Left lobe of liver (tissue), 2 donors: ENCODE data around the gene SCN4A. TPM values are rescaled to one million over a fixed set of nuclear protein-coding genes. Genes with fewer than 3 reads are reported as not detected.

Source experiments
- ATAC-seq: fragments of 200-7000 bp; cut with Tn5 transposase; one replicate; pipeline ENCODE4 v1.9.1; 2020; ENCODE audit warnings: mild to moderate bottlenecking, moderate library complexity
- DNase-seq: peaks from one replicate; pipeline ENCODE4 v3.0.0-alpha.2; 2020; ENCODE audit warnings: low spot score
- total RNA-seq: library from RNA; stranded (reverse); gene quantifications from one replicate; pipeline ENCODE4 v1.2.1, GENCODE V29; 2021
- donor health status: DM: no; HTN: no; CAD: no; lungs with moderate emphysema.
- donor health status: DM: no; HTN: yes; CAD: no.

The SCN4A gene
- total RNA-seq, 1 donor from 2014 or later, result 0.10 TPM

DNA sequence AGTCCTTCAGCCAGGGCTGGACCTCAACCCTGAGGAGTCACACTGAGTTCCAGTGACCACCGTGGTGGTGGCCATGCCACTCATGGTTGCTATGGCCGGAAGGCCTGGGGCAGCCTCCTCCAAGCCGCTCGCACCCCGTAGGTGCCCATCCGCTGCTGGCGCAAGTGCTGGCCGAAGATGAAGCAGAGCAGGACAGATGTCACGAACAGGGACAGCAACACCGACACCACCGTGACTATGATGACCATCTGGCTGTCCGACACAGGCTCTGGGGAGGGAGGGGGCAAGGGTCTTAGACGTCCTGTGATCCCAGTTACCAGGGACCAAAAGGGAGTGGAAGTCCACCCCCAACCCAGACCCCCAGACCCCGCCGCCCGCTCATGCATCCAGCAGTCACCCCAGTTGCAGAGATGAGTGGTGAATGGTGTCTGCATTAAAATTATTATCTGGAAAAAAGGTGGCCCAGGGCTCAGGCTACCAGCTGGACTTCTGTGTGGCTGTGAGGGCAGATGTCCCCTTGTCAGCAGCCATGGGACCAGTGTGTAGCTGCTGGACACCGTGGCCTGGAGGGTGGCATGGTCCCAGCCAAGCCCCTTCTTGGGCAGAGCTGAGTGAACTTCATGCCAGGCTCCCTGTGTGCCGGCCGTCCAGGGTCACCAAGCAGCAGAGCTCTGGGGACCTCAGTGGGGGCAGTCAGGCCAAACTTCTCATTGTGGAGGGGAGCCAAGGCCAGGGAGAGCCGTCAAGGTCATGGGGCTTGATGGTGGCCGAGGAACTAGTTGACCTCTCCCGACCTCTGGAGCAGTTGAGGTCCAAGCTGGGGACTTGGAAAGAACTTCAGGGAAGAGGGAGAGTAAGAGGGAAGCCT, 30.2 kb upstream of the SCN4A start:
- DNase-seq, result no peak

DNA sequence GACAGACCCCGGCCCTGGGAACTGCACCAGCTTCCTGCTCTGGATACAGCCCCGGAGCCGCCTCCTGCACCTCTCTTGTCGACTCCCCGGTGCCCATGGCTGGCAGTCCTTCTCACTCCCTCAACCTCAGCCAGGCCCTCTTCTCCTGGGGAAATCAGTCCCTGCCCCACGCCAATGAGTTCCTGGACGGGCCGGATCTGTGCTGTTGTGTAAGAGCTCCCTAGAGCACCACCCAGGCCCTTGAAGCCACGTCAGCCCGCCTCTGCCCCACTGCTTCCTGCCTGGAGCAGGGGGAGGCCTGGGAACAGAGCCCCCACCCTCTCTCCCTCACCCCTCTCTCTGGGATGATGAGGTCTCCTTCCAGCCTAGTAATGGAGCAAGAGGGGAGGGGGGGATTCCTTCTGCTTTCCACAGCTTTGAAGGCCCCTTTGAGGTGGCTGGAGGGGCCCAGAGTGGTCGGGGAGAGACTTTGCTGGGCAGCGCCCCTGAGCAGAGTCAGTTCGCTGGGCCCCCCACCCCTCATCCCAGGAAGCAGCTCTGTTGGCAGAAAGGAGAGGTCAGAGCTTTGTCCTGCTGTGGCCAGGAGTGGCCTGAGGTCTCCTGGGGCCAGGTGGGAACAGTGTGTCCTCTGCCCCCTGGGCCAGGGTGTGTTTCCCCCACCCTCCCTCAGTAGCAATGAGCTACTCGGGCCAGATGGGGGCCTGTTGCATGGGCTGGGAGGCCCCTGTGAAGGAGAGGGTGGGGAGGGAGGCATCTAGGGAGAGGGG, 29.2 kb upstream of the SCN4A start:
- DNase-seq (no peak), ATAC-seq (peak; percentile 6)

More for the DNA sequence above, 30.2 kb upstream of the SCN4A start:
- ATAC-seq, result no peak

DNA sequence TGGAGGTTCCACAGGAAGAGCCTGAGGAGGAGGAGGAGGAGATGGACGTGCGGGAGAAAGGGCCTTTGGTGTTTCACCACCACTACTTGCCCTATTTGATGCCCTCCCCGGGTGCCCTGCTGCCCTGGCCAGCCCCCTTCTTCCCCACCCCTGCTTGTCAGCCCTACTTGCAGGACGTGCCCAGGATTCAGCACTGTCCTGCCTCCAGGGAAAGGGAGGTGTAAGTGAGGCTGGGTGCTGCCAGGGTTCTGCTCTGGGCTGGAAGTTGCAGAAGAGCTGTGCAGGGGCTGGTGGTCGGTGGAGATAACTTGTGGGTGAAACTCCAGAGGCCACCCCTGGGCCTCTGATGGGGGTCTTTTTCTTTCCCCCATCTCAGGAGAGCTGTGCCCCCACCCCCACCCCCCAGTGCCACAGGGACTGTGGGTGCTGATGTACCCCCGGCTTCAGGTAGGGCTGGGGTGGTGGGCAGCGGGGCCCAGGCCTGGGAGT, 28.4 kb upstream of the SCN4A start:
- DNase-seq (no peak), ATAC-seq (no peak)

DNA sequence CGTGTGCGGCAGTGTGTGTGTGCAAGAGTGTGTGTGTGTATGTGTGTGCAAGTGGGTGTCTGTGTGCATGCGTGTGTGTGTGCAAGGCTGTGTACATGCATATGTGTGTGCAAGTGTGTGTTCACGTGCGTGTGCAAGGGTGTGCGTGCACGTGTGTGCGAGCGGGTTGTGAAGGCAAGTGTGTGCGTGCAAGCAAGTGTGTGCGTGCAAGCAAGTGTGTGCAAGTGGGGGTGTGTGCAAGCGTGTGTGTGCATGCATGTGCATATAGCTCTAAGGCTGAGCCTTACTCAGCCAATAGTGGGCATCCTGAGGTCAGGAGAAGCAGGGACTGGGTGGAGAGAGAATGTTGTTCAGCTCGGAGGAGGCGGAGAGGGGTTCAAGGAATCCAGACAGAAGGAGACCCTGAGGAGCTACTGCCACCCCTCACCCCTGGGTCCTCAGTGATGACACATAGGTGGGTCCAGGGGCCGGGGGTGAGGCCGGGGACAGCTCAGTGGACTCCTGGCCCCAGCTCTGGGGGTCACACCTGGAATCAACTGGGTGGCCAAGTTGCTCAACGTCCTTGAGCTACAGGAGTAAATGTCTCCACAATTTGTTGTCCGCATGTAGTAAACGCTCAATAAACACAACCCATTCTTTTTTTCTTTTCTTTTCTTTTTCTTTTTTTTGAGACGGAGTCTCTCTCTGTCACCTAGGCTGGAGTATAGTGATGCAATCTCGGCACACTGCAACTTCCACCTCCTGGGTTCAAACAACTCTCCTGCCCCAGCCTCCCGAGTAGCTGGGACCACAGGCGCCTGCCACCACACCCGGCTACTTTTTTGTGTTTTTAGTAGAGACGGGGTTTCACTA, 27.2 kb upstream of the SCN4A start:
- ATAC-seq (no peak), DNase-seq (no peak)

DNA sequence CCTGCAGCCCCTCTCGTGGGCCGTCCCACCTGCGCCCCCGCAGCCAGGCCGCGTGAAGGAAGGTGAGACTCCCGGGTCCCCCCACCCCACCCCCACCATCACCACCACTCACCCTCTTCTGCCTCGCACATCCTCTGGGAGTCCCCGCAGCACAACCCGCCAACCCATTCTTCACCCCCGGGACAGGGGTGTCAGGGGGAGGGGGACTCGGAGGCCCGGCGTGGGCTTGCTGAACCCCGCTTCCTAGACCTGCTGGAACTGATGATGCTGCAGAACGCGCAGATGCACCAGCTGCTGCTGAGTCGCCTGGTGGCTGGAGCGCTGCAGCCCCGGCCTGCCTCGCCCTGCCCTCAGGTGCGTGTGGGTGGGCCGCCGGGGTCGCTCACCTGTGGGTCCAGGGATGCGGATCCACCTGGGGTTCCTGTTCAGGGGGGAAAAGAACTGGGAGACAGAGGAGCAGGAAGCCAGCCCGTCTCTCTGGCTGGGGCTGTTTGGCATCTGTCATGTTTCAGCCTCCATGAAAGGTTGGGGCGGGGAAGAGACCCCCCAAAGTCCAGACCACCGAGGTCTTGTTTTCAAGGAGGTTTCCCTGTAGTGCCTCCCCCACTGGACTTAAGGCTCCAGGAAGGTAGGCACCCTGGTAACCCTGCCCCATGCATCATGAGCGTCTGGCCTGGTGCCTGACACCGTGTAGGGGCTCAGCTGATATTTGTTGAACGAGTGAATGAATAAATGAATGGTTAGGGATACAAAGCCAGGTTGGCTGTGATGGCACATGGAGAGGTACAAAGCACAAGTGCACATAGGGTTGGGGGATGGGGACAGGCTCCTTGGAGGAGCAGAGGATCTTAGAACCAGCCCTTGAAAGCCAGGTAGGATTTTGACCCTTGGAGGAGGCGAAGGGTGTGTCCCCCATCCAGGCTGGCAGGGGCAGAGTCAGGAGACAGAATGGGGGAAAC, 26.3 kb upstream of the SCN4A start:
- DNase-seq (no peak), ATAC-seq (no peak)

DNA sequence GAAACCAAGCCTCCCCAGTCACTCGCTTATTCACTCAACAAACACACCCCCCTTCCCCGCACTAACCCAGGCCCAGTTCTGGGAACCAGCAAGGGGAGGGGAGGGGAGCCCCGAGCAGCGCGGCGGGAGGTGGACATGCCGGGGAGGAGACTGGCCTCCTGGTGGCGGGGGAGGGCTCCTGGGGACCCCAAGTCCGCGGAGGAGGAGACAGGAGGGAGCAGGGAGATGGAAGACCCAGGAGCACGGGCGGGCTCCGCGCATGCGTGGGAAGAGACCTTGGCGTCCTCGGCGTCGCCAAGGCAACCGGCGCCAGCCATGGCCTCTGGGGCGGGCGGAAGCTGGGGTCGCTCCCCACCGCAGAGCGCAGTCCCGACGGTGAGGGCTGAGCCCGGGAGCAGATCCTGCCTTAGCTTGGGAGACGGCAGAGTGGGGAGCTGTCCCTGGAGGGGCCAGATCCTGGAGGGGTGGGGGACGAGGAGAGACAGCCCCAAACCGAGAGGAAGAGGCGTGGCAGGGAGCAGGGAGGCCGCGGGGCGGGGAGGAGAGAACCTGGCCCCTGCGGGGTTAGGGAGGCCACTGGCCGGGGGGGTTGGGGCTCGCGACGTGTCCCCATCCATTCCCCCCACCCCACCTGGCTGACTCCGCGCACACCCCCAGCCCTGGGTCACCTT, 25.5 kb upstream of the SCN4A start, which contains the start of gene PRR29:
PRR29 (plus strand) TSS at position 302 of the 671 bp plus-strand sequence; CDS start at position 316, 14 bp downstream.
- DNase-seq, result no peak
- peak; percentile 60 for ATAC-seq

DNA sequence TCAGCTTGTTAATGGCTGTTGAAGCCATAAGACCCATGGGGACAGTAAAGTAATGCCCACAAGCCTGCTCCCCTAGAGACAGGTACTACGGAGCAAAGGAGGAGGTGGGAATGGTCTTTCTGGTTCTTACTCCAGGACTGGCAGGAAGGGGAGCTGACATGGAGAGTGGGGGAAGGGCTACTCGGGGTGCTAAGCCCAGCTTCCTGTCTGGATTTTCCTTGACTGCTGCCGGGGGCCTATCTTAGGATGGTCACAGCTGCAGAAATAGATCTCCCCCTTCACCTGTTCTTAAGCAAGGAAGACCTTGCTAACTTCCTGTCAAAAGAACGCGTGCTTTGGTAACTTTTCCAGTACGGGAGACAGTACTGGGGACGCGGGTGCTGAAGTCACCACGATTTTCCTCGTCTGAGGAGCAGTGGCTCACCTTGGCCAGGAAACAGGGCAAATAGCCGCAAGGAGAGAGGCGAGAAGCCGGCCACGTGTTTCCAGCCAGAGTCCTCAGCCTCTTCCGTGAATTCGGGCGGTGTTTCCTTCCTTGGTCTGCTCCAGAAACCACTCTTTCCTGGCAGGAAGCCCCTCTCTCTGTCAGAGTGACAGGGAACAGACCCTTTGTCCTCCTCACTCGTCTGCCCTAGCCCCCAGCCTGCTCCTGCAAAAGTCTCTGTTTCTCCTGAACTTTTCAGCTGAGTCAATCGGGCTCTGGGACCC, 24.8 kb upstream of the SCN4A start:
- DNase-seq, result no peak

DNA sequence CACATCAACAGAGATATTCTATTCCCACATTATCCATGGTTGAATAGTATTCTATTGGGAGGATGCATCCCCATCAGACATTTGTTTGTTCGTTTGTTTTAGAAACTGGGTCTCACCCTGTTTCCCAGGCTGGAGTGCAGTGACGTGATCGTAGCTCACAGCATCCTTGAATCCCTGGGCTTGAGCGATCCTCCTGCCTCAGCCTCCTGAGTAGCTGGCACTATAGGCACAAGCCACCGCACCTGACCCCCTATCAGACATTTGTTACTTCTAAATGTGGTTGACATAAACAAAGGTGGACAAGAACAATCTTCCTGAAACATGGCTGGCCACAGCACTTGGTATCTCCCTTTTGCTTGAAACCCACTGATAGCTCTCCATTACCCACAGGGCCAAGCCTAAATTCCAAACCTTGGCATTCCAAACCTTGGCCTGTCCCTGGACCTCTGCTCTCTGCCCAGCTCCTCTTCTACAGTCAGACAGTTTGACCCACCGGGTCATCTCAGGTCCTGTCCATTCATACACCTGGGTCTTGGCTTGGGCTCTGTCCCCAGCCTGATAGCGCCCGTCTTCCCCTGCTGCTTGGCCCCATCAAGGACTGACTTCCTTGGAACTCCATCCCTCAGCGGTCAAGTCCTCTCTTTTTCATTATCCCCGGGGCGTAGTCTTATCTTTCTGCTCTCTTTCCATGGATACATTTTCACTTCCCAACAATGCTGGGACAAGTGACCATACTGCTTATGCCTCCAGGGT, 23.9 kb upstream of the SCN4A start:
- ATAC-seq (no peak), DNase-seq (no peak)

More for the DNA sequence above, 24.8 kb upstream of the SCN4A start:
- ATAC-seq, result peak; percentile 15

DNA sequence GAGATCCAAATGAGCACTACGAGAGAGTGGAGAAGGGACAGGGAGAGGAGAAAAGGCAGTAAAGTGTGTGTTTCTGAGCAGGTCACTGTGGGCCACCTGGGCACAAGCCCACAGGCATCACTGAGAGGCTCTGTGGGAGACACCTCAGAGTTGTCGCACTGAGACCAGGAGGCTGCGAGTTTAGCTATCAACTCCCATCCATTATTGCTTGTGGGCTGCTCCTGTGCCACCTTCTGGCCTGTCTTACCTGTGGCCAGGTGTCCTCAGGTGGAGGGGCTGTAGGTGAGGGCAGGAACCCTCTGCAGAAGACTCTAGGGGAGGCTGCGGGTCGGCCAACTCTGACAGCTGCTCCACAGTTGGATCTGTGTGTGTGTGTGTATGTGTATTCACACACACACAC, 22.9 kb upstream of the SCN4A start:
- DNase-seq, result no peak
- no peak for ATAC-seq

DNA sequence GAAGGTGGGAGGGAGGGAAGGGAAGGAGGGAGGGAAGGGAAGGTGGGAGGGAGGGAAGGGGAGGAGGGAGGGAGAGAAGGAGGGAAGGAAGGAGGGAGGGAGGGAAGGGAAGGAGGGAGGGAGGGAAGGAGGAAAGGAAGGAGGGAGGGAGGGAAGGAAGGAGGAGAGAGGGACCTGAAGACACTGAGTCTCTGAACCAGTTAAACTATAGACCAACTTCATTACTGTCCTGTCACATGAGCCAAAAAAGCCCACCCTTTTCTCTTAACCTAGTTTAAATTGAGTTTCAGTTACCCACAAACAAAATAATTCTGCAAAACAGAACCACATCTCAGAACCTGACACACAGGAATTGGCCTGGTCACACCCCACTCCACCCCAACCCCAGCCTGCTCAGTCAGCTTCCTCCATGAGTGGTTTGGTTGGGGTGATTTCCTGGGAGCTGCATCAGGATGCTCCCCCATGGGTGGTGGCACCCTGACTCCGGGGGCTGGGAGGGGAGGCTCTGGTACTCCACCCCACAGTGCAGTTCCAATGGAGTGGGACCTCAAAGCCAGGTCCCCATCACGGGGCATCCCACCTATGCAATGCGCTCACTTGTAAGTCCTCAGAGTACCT, 20.8 kb upstream of the SCN4A start:
- ATAC-seq, result no peak

DNA sequence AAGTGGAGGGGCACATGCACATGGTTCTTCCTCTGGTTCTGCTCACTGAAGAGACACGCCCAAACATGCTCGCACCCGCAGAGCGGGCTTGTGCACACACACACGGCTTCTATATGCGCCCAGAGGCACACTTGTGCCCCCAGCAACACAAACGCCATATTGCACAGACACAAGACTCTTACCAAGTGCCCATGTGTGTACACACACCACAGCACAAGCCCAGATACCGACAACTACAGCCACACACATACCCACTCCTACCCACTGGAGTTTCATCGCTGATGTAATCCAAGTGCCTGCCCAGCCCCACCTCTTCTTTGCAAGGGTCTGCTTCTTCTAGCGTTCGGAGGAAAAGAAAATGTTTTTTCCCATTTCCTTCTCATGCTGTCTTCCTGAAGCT, 18.9 kb upstream of the SCN4A start:
- DNase-seq (no peak), ATAC-seq (no peak)

More for the DNA sequence above, 20.8 kb upstream of the SCN4A start:
- no peak for DNase-seq

DNA sequence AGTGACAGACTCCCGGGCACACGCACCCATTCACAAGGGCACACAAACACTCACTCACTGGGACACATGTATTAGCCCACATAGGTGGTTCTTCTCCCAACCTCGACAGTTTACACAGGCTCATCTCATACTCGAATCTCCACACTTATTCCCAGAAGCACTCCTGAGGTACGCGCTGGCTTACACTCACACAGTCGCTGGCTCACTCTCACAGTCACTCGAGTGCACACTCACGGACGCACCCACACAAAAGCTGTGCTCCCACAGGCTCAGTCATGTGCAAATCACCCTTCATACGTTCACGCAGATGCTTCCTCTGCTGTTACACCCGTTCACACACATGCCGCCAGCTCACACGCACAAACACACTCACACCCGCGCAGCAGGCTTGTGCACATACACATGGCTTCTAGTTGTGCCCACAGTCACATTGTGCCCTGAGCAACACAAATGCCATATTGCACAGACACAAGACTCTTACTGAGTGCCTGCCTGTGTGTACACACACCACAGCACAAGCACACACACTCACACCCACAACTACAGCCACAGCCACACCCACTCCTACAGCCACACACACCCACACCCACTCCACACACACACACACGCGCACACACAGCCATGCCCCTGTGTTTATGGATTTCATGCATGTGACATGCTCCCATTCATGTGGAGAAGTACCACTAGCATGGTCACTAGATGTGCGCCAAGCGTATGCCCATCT, 17.1 kb upstream of the SCN4A start:
- ATAC-seq (no peak), DNase-seq (no peak)

DNA sequence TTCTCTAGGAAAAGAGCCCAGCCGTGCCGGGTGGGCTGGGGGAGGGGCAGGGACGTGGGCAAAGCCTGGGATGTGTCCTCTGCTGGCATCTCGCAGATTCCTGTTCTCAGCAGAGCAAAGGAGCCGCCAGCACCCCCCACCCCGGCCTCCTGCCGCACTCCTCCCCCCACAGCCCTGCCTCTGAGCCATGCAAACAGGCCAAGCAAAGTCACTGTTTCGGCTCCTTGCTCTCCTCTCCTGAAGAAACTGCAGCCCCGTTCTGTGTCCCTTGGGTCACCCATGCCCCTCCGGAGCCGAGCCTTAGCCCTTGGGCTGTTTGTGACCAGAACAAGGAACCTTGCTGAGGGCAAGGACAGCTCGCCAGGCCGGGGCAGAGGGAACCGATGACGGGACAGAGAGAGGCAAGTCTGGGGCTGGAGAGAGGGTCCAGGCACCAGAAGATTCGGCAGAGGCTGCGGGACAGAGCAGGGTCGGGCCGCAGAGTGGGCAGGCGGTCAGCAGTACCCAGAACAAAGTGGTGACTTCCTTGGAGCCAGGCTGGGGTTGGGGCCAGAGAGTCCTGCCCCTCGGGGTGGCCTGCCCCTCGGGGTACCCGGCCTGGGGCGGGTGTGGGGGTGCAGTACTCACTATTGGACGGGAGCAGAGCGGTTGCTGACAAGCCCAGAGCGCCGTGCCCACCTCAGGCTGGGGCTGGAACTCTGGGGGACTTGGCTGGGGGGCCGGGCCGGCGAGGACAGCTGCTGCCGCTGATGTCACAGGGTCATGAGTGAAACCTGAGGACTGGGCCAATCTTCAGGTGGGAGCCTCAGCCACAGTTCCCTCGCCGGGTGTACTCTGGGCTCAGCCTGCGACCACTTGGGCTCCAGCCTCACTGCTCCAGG, 16.3 kb upstream of the SCN4A start:
- DNase-seq (no peak), ATAC-seq (no peak)

DNA sequence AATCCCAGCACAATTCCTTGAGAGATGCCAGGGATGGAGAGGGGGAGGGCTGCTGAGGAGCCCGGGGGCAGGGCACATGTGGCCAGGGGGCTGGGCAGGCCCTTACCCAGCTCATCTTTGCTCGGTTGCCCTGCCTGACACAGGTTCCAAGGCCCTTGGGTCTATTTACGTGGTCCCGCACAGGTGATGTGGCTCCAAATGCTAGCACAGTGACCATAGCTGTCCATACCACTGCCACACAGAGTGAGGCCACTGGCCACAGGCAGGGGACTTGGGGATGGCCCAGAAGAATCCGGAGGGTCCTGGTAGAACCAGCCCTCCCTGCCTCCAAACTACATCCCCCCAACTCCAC, 15.4 kb upstream of the SCN4A start:
- ATAC-seq, result no peak
- peak; percentile 36 for DNase-seq

DNA sequence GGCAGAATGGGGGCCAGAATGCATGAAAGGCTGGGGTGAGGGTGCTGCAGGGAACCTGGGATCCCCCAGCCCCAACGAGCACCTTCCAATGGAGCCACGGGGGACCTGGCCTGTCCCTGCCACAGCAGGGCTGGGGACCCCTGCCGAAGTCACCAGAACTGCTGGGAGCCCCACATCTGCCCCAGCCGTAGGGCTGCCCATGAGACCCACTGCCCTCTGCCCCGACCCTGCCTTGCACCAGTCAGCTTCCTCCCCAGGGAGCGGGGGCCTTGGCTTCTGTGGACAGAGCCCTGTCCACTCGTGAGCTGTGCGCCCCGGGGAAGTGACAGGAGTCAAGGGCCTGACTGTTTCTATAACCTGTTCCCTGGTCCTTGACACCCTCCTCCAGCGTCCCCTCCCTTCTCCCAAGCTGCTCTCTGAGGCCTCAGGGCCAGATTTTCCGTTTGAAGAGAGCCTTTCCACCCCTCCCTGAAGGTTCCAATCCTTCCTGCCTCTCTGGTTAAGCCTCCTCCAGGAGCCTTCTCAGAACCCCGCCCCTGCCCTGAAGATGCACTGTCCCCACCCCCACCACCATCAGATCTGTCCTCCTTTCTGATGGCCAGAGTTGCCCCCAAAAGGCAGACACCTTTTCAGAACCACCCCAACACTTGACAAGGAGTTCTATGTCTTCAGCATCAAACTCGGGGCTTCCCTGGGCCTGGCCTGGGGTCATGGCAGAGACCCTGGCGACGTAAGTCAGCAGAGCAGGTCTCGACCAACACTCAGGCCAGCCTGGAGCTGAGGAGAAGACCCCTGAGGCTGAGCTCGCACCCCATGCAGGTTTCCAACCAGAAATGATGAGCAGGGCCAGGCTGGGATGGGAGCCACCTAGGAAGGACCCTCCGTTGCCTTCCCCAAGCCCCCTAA, 14.8 kb upstream of the SCN4A start:
- DNase-seq (peak; percentile 37), ATAC-seq (no peak)
